GM19025 (cell line): Measurements from ENCODE around the gene TARBP2.

ENCODE experiments used
- ATAC-seq: cut with Tn5 transposase; IDR thresholded peaks from one replicate; pipeline ENCODE4 v1.9.1; 2021; ENCODE audit warnings: mild to moderate bottlenecking, low read depth, moderate library complexity; ENCODE audit not compliant: unreplicated experiment

TARBP2 gene

DNA sequence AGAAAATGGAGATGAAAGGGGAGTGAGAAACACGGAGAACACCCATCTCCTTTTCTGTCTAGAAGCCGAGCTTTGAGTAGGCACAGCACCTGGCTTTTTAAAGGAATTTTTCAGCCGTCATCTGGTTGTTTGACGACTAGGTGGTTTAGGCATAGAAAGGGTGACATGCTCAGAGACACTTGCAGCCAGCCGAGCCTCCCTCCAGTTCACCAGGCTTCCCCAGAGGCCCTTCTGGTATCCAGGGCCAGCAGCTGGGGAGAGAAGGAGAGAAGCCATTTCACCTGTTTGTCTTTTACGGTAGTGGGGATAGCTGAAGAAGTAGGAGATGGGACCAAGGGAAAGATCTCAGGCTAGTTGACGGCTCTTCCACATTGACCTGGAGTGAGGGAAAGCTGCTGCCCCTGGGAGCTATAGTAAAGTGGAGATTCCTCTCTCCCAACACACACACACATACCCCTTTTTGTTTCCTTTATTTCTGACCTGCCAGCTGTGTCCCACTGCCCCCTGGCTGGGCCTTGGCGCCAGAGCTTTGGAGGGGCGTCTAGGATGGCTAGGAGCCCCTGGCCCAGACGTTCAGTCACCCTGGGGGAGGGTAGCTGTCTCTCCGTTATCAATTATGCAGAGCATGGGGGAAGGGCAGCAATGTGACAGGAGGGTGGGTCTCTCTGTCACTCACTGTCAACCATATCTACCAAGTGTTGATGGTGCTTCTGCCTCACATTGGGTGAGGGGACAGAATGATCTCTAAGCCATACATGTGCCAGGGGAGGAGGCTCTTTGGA lies 7.3 kb upstream of the TARBP2 start:
- ATAC-seq, result no peak

- no peak for ATAC-seq
These were observed 5.0 kb upstream of the TARBP2 start for GRCh38 chr12:53495903-53496751.

- ATAC-seq, result no peak
These were observed 4.4 kb upstream of the TARBP2 start for GRCh38 chr12:53496752-53497032.

DNA sequence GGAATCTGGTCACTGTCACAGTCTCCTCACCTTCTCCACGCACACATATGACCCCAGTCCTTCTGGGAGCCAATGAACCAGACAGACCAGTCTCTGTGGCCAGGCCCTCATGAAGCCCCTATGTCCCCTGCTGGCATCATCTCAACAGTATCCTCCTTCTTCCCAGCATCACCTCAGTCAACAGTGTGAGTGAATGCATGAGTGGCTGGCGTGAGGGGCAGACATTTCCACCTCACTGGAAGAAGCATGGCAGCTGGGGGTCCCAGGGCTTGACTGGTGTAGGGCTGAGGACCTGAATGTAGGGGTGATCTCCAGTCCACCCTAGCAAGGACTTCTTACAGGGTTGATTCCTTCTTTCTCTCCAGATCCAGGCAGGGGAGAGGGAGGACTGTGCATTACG lies 3.6 kb upstream of the TARBP2 start:
- ATAC-seq, result no peak

DNA sequence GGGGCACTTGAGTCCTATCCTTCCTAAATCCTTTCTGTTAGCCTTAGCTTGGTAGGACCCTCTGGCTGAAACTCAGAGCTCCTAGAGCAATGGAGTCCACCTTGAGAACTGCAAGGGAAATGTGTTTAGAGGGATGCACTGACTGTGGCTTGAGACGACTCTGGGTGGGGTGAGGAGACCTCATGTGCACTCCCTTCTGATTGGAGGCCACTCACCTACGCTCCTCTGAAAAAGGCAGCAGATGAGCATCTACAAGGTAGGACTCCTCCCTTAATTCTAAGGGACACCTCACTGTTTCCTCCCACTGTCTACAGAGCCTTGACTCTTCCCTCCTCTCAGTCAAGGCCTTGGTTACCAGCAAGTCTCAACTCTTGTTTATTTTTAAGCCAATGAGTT lies 2.9 kb upstream of the TARBP2 start:
- no peak for ATAC-seq

- ATAC-seq, result no peak
These were observed 1.6 kb upstream of the TARBP2 start, which contains the start of gene MAP3K12 for GRCh38 chr12:53499266-53500141. Gene MAP3K12 (minus strand): TSS chr12:53499458. CDS start chr12:53487391, 12,067 bp downstream.

GRCh38 chr12:53500142-53500775 lies 824 bp upstream of the TARBP2 start:
- ATAC-seq, result no peak

GRCh38 chr12:53501615-53502181 lies 615 bp downstream of the TARBP2 start:
- ATAC-seq, result no peak

DNA sequence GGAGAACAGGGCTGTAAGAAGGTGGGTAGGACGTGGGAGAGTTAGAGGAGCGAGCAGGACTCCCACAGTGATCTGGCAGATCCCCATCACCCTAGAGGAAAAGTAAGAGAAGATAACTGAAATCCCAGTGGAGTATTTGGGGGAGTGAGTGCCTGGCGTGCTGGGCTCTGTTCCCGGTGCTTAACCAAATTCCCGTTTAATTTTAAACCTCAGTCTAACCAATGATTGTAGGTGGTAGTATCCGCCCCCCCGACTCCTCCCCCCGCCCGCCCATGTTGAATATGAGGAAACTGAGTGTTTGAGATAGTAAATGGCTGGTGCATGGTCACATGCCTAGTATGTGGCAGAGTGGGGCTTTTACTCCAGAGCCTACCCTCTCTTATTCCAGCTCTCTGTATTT lies 1.2 kb downstream of the TARBP2 start:
- no peak for ATAC-seq

- no peak for ATAC-seq
These were observed 2.1 kb downstream of the TARBP2 start for GRCh38 chr12:53502983-53503728.

GRCh38 chr12:53504004-53504920 lies 3.2 kb downstream of the TARBP2 start:
- no peak for ATAC-seq

DNA sequence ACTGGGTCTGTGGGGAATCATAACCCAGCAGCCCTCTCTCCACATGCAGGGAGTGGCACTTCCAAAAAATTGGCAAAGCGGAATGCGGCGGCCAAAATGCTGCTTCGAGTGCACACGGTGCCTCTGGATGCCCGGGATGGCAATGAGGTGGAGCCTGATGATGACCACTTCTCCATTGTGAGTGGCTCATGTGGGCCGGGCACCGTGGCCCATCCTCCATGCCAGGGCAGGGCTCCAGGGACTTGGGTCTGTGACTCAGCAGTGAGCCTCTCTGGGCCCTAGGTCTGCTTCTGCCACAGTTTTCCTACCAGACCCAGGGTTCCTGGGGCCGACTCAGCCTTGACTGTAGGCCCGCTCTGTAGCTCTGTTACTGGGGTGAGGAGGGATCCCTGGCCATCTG lies 4.0 kb downstream of the TARBP2 start:
- no peak for ATAC-seq

GRCh38 chr12:53505555-53506449 lies 4.7 kb downstream of the TARBP2 start:
- ATAC-seq, result no peak

DNA sequence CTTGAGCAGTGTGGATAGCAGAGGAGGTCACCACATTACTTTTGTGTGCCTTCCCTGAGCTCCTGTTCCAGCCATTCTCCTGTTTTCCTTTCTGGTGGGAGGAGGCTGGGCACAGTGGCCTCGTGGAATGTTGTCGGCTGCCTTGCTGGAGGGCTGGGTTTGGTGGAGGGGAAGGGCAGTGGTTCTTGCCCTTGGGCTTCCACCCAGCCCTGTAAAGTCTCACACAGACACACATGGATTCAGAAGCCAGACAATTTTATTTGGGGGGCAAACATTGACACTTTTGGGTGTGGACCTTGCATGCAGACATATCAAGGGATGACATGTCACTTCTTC lies 5.3 kb downstream of the TARBP2 start:
- no peak for ATAC-seq

GRCh38 chr12:53506881-53507602 lies 6.0 kb downstream of the TARBP2 start, which contains the start of gene NPFF:
Gene NPFF (minus strand): TSS chr12:53507484. CDS start chr12:53507474, 10 bp downstream.
- ATAC-seq, result no peak

GRCh38 chr12:53507603-53507885 lies 6.5 kb downstream of the TARBP2 start:
- ATAC-seq, result no peak
